GM12873 (cell line): ENCODE results near the gene EIF2AK2.

Experiments used
- TF ChIP-seq, protein P1 (sequence below): IDR thresholded peaks from 2 replicates; pipeline ENCODE4 v1.5.1; 2012; ENCODE audit warnings: low read depth, mild to moderate bottlenecking, moderate library complexity, low read length, control low read depth; ENCODE audit not compliant: insufficient read depth; ENCODE audit errors: missing control alignments

Gene EIF2AK2

GRCh38 chr2:37143974-37144373 is 12.8 kb downstream of the EIF2AK2 start:
- TF ChIP-seq, protein P1, sequence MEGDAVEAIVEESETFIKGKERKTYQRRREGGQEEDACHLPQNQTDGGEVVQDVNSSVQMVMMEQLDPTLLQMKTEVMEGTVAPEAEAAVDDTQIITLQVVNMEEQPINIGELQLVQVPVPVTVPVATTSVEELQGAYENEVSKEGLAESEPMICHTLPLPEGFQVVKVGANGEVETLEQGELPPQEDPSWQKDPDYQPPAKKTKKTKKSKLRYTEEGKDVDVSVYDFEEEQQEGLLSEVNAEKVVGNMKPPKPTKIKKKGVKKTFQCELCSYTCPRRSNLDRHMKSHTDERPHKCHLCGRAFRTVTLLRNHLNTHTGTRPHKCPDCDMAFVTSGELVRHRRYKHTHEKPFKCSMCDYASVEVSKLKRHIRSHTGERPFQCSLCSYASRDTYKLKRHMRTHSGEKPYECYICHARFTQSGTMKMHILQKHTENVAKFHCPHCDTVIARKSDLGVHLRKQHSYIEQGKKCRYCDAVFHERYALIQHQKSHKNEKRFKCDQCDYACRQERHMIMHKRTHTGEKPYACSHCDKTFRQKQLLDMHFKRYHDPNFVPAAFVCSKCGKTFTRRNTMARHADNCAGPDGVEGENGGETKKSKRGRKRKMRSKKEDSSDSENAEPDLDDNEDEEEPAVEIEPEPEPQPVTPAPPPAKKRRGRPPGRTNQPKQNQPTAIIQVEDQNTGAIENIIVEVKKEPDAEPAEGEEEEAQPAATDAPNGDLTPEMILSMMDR: no peak

- TF ChIP-seq, protein P1: no peak
Measured at GRCh38 chr2:37142546-37142945, 14.2 kb downstream of the EIF2AK2 start.

- TF ChIP-seq, protein P1: no peak
Measured at GRCh38 chr2:37132914-37133313, 23.9 kb downstream of the EIF2AK2 start.

GRCh38 chr2:37125416-37125815 is 31.4 kb downstream of the EIF2AK2 start:
- TF ChIP-seq, protein P1: no peak

DNA sequence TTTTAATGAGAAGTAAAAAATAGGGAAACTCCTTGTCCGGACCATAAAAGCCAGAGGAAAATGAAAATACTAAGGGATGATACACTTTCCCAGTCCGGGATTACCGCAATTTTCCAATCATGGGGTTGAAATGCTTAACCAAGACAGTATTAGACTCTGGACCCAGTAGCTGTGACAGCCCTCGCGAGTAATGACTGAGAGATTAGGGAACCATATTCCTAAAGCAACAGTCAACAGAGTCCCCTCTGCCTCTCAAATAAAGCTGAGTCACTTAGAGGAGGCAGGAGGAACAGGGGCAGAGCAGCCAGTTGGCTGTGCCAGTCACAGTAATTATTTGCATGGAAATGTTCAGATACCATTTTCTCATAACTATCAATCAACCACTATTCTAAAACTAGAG is 37.6 kb downstream of the EIF2AK2 start:
- TF ChIP-seq, protein P1: no peak

GRCh38 chr2:37117566-37117965 is 39.2 kb downstream of the EIF2AK2 start:
- TF ChIP-seq, protein P1: no peak

GRCh38 chr2:37111958-37112357 is 44.8 kb downstream of the EIF2AK2 start:
- TF ChIP-seq, protein P1: no peak
